ENCODE measurements around the gene RAD51B. TPM values are rescaled to one million over a fixed set of nuclear protein-coding genes. Genes with fewer than 3 reads are reported as not detected.
"Not testable (repeated sequence)": the region's sequence is repeated elsewhere in the genome, so short reads cannot be mapped to it uniquely, and the experiment has no call there.

The RAD51B gene
- total and polyA plus RNA-seq, 4 experiments from 2014 or later: 22.0 to 35.7 (median 31.4) TPM

DNA sequence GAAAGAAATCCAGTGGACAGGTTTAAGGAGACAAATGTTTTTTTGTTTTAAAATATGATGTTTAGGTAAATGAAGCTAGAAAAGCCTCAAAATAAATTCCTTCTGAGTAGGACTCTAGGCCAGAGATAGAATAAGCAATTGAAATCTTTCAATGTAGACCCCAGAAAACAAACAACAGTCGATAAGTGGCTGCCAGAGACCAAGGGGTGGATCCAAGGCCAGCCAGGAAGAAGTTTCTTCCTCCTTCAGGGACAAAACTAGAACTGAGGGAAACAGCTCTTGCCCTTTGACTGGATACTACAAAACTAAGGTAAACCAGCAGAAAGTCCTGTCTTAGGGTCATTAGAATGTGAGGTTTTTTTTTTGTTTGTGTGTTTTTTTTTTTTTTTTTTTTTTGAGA lies 481.6 kb downstream of the RAD51B start:
- DNase-seq: no peak
- Histone ChIP-seq H3K4me3 (ENCODE audit: low read length in 2 of 2) (no peak overlapping the region), H3K9me3 (ENCODE audit: control insufficient read depth in 1 of 2, low read length in 2 of 2) (no peaks in the 10 kb centered on the region), H3K27me3 (ENCODE audit: insufficient read depth, low read length) (no peaks in the 10 kb centered on the region), H3K4me1 (ENCODE audit: insufficient read depth, low read length) (peaks cover 6% of the 10 kb centered on the region), H3K36me3 (ENCODE audit: insufficient read depth, low read length) (no peaks in the 10 kb centered on the region), H3K27ac (ENCODE audit: low read depth, low read length) (no peak overlapping the region)
- intact Hi-C loops (cut with micrococcal nuclease): no loop called here
- Mint-ChIP-seq H3K4me1 (peaks cover 5 to 12% (median 6%) of the 10 kb centered on the region in 4 donors), H3K27ac (no peak overlapping the region), H3K4me3 (no peak overlapping the region), H3K9me3 (peaks cover 0 to 12% (median 6%) of the 10 kb centered on the region in 8 donors), H3K36me3 (peaks cover 0 to 16% of the 10 kb centered on the region in 2 donors), H3K27me3 (no peaks in the 10 kb centered on the region)
- ChIA-PET CTCF (ENCODE audit: partially characterized antibody) (interaction anchor here (1.7 kb wide), 1 partner anchor 9 kb away, joined by 3 read pairs; no protein-coding TSS in a partner anchor), POLR2A (ENCODE audit: partially characterized antibody) (no interaction called here)

DNA sequence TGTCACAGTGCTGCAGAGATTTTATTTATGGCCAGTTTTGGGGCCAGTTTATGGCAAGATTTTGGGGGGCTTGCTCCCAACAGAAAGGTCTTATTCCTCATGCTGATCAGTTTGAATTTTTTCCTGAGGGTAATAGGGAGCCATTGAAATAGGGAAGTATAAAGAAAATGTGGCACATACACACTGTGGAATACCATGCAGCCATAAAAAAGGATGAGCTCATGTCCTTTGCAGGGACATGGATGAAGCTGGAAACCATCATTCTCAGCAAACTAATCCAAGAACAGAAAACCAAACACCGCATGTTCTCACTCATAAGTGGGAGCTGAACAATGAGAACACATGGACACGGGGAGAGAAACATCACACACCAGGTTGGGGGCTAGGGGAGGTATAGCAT lies 483.4 kb downstream of the RAD51B start:
- H3K27me3 Mint-ChIP-seq; H3K4me3 Mint-ChIP-seq; intact Hi-C loops (cut with micrococcal nuclease); H3K27ac ChIP-seq (ENCODE audit: low read depth, low read length); POLR2A ChIA-PET (ENCODE audit: partially characterized antibody); H3K4me3 ChIP-seq (ENCODE audit: low read length in 2 of 2); DNase-seq; H3K27me3 ChIP-seq (ENCODE audit: insufficient read depth, low read length); H3K9me3 ChIP-seq (ENCODE audit: control insufficient read depth in 1 of 2, low read length in 2 of 2); H3K4me1 ChIP-seq (ENCODE audit: insufficient read depth, low read length); H3K27ac Mint-ChIP-seq; H3K36me3 ChIP-seq (ENCODE audit: insufficient read depth, low read length): not testable (repeated sequence)
- Mint-ChIP-seq H3K4me1 (peaks cover 7 to 16% (median 8%) of the 10 kb centered on the region in 4 donors), H3K36me3 (peaks cover 0 to 16% of the 10 kb centered on the region in 2 donors), H3K9me3 (peaks cover 0 to 12% (median 6%) of the 10 kb centered on the region in 8 donors)
- CTCF ChIA-PET (ENCODE audit: partially characterized antibody): interaction anchor here (1.2 kb wide), 1 partner anchor 16 kb away, joined by 3 read pairs; no protein-coding TSS in a partner anchor

DNA sequence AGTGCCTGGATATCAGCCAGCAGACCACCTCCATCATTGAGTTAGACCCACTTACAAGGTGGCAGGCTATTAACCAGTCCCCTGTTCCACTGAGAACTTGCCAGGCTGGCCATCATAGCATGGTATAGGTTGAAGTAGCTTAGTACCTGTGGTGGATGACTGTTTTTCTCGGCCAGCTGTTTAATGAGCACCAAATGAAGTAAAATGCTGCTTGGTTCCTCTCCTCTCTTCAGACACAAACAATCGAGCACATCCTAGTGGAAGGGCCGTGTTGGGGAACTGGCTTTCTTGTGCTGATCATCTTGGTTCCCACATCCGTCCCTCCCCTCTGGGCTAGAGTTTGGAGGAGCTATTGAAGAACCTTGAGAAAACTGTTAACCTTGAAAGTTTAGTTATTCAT lies 486.2 kb downstream of the RAD51B start:
- Histone ChIP-seq H3K9me3 (ENCODE audit: control insufficient read depth in 1 of 2, low read length in 2 of 2) (no peaks in the 10 kb centered on the region), H3K27me3 (ENCODE audit: insufficient read depth, low read length) (no peaks in the 10 kb centered on the region), H3K27ac (ENCODE audit: low read depth, low read length) (no peak overlapping the region), H3K36me3 (ENCODE audit: insufficient read depth, low read length) (no peaks in the 10 kb centered on the region), H3K4me1 (ENCODE audit: insufficient read depth, low read length) (no peaks in the 10 kb centered on the region), H3K4me3 (ENCODE audit: low read length in 2 of 2) (no peak overlapping the region)
- Mint-ChIP-seq H3K36me3 (peaks cover 0 to 16% of the 10 kb centered on the region in 2 donors), H3K9me3 (peaks cover 0 to 11% (median 6%) of the 10 kb centered on the region in 8 donors), H3K4me3 (no peak overlapping the region), H3K27ac (no peak overlapping the region), H3K4me1 (peaks cover 9 to 19% (median 14%) of the 10 kb centered on the region in 4 donors), H3K27me3 (no peaks in the 10 kb centered on the region)
- CTCF ChIA-PET (ENCODE audit: partially characterized antibody): interaction anchor here (0.8 kb wide), 1 partner anchor 22 kb away, joined by 3 read pairs; no protein-coding TSS in a partner anchor
- intact Hi-C loops (cut with micrococcal nuclease): no loop called here
- DNase-seq: no peak
- POLR2A ChIA-PET (ENCODE audit: partially characterized antibody): interaction anchor here (1.1 to 2.1 kb wide), 3 partner anchors 13 to 22 kb away, joined by 4 to 8 read pairs (median 6); no protein-coding TSS in a partner anchor

DNA sequence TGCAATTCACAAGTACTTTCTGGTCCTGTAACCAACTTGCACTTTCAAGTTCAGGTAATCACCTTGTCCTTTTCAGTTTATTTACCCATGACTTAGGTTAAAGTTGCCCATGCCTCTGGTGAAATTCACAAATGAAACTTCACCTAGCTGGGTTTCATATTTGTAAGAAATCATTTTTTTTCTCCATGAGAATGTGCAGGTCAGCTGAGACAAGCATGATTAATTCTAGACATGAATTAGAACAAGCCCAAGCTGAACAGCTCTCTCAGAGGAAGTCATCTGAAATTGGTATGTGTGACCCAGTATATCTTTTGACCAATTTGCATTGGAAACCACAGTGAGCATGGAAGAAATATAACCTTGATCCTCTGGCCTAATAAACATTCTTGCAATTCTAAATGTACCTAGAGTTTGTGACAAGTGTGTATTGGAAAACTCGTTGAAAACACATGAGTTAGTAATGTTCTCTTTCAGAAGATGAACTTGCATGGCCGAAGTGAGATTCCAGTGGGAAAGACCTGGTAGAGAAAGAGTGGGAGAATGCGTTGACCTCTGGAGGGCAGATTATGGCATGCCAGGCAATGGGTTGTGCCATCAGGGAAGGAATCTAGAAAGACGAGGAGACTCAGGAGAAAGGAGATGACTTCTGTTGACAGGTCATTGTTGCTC lies 486.8 kb downstream of the RAD51B start:
- H3K9me3 Mint-ChIP-seq: peaks cover 0 to 8% (median 4%) of the 10 kb centered on the region in 8 donors
- Histone ChIP-seq H3K4me1 (ENCODE audit: insufficient read depth, low read length) (no peaks in the 10 kb centered on the region), H3K36me3 (ENCODE audit: insufficient read depth, low read length) (no peaks in the 10 kb centered on the region), H3K4me3 (ENCODE audit: low read length in 2 of 2) (no peak overlapping the region), H3K27me3 (ENCODE audit: insufficient read depth, low read length) (no peaks in the 10 kb centered on the region), H3K27ac (ENCODE audit: low read depth, low read length) (no peak overlapping the region), H3K9me3 (ENCODE audit: control insufficient read depth in 1 of 2, low read length in 2 of 2) (no peaks in the 10 kb centered on the region)
- no peak overlapping the region for H3K4me3 Mint-ChIP-seq
- H3K27me3 Mint-ChIP-seq: no peaks in the 10 kb centered on the region
- peak overlapping the region in 1 of 7 donors; percentile 38 for H3K27ac Mint-ChIP-seq
- DNase-seq: no peak
- peaks cover 0 to 11% of the 10 kb centered on the region in 2 donors for H3K36me3 Mint-ChIP-seq
- POLR2A ChIA-PET (ENCODE audit: partially characterized antibody): interaction anchor here (2.0 to 2.1 kb wide), 2 partner anchors 14 to 20 kb away, joined by 6 to 8 read pairs; no protein-coding TSS in a partner anchor
- CTCF ChIA-PET (ENCODE audit: partially characterized antibody): interaction anchor here (0.8 kb wide), 1 partner anchor 23 kb away, joined by 3 read pairs; no protein-coding TSS in a partner anchor
- peaks cover 15 to 21% (median 18%) of the 10 kb centered on the region in 4 donors for H3K4me1 Mint-ChIP-seq
- intact Hi-C loops (cut with micrococcal nuclease): no loop called here

- H3K4me3 ChIP-seq (ENCODE audit: low read length in 2 of 2): no peak overlapping the region
- no peak overlapping the region for H3K4me3 Mint-ChIP-seq
- no peak overlapping the region for H3K27ac ChIP-seq (ENCODE audit: low read depth, low read length)
- peaks cover 2 to 8% of the 10 kb centered on the region in 2 donors for H3K36me3 Mint-ChIP-seq
- no peaks in the 10 kb centered on the region for H3K9me3 ChIP-seq (ENCODE audit: control insufficient read depth in 1 of 2, low read length in 2 of 2)
- ChIA-PET CTCF (ENCODE audit: partially characterized antibody) (interaction anchor here (2.0 kb wide), 1 partner anchor 10 kb away, joined by 7 read pairs; no protein-coding TSS in a partner anchor), POLR2A (ENCODE audit: partially characterized antibody) (interaction anchor here (1.1 to 2.0 kb wide), 3 partner anchors 14 to 508 kb away, joined by 3 to 6 read pairs (median 4); no protein-coding TSS in a partner anchor)
- peaks cover 16 to 28% (median 20%) of the 10 kb centered on the region in 4 donors for H3K4me1 Mint-ChIP-seq
- H3K9me3 Mint-ChIP-seq: peaks cover 0 to 5% (median 2%) of the 10 kb centered on the region in 8 donors
- no peaks in the 10 kb centered on the region for H3K27me3 Mint-ChIP-seq
- intact Hi-C loops (cut with micrococcal nuclease): no loop called here
- DNase-seq: no peak
- no peaks in the 10 kb centered on the region for H3K27me3 ChIP-seq (ENCODE audit: insufficient read depth, low read length)
- no peaks in the 10 kb centered on the region for H3K4me1 ChIP-seq (ENCODE audit: insufficient read depth, low read length)
- H3K36me3 ChIP-seq (ENCODE audit: insufficient read depth, low read length): no peaks in the 10 kb centered on the region
- peak overlapping the region in 2 of 7 donors; percentile 19 to 38 for H3K27ac Mint-ChIP-seq
Measured at GRCh38 chr14:68306934-68307789, 487.6 kb downstream of the RAD51B start.

DNA sequence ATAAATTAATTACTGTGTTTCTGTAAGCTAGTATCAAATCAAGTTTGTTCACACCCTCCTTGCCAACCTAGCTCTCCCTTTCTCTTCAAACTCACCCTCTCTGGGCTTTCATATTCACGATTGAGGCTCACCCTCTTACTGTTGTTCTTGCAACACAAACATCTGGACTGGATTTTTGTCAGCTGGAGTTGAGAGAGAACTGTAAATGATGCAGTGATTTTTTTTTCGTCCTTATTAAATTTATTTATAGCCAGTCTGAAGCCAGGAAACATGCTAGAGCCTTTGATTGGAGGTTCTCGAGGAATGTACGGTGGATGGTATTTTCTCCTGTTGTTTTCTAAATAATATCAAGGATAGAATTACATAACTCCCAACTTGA lies 488.2 kb downstream of the RAD51B start:
- no peaks in the 10 kb centered on the region for H3K27me3 Mint-ChIP-seq
- no peak overlapping the region for H3K4me3 Mint-ChIP-seq
- DNase-seq: no peak
- H3K27ac Mint-ChIP-seq: no peak overlapping the region
- H3K9me3 Mint-ChIP-seq: peaks cover 0 to 3% (median 0%) of the 10 kb centered on the region in 8 donors
- H3K36me3 Mint-ChIP-seq: peaks cover 2 to 3% of the 10 kb centered on the region in 2 donors
- no peaks in the 10 kb centered on the region for H3K27me3 ChIP-seq (ENCODE audit: insufficient read depth, low read length)
- H3K36me3 ChIP-seq (ENCODE audit: insufficient read depth, low read length): no peaks in the 10 kb centered on the region
- H3K4me1 ChIP-seq (ENCODE audit: insufficient read depth, low read length): peaks cover 6% of the 10 kb centered on the region
- POLR2A ChIA-PET (ENCODE audit: partially characterized antibody): interaction anchor here (1.1 to 2.0 kb wide), 3 partner anchors 14 to 508 kb away, joined by 3 to 6 read pairs (median 4); no protein-coding TSS in a partner anchor
- H3K27ac ChIP-seq (ENCODE audit: low read depth, low read length): no peak overlapping the region
- no peaks in the 10 kb centered on the region for H3K9me3 ChIP-seq (ENCODE audit: control insufficient read depth in 1 of 2, low read length in 2 of 2)
- intact Hi-C loops (cut with micrococcal nuclease): no loop called here
- peaks cover 18 to 33% (median 24%) of the 10 kb centered on the region in 4 donors for H3K4me1 Mint-ChIP-seq
- H3K4me3 ChIP-seq (ENCODE audit: low read length in 2 of 2): no peak overlapping the region
- CTCF ChIA-PET (ENCODE audit: partially characterized antibody): interaction anchor here (2.0 kb wide), 1 partner anchor 10 kb away, joined by 7 read pairs; no protein-coding TSS in a partner anchor

Data from CD4-positive, alpha-beta memory T cell (primary cell).